Measurements from ENCODE around the gene ERI3.

DNA sequence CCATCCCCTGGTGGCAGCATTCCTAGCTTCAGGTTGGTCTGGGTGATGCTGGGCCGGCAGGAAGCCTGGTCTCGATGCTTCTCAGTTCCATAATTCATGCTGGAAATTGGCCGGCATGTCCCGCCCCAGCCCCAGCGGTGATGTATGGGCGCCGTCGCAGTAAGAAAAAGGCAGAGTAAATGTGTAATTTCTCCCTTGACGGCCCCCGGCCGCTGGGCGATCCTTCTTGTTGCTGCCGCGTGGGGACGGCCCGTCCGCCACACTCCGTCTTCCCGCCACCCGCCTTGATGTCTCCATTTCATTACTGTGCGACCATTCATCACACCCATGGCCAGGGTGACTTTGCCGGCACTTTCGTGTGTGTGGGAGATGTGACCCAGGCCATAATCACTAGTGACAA is 133.3 kb downstream of the ERI3 start:
- TF ChIP-seq, protein P1, sequence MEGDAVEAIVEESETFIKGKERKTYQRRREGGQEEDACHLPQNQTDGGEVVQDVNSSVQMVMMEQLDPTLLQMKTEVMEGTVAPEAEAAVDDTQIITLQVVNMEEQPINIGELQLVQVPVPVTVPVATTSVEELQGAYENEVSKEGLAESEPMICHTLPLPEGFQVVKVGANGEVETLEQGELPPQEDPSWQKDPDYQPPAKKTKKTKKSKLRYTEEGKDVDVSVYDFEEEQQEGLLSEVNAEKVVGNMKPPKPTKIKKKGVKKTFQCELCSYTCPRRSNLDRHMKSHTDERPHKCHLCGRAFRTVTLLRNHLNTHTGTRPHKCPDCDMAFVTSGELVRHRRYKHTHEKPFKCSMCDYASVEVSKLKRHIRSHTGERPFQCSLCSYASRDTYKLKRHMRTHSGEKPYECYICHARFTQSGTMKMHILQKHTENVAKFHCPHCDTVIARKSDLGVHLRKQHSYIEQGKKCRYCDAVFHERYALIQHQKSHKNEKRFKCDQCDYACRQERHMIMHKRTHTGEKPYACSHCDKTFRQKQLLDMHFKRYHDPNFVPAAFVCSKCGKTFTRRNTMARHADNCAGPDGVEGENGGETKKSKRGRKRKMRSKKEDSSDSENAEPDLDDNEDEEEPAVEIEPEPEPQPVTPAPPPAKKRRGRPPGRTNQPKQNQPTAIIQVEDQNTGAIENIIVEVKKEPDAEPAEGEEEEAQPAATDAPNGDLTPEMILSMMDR (IDR thresholded peaks at IDR 0.05) = no peak
- TF ChIP-seq POLR2A (IDR thresholded peaks at IDR 0.05) = no peak

Measured in vagina (tissue), 2 donors.